WERI-Rb-1 (cell line): ENCODE results near the gene SCN9A.
"Not testable (repeated sequence)": the region's sequence is repeated elsewhere in the genome, so short reads cannot be mapped to it uniquely, and the experiment has no call there.

ENCODE experiments used
- DNase-seq: peaks from one replicate; pipeline ENCODE4 v3.0.0-alpha.2; 2020
- H3K27ac ChIP-seq: fragments of 250-450 bp; sonication (Bioruptor Pico); 2 replicates; pipeline ENCODE4 v1.5.1; 2020; ENCODE audit warnings: mild to moderate bottlenecking, moderate library complexity
- H3K27me3 ChIP-seq: fragments of 250-450 bp; sonication (Bioruptor Pico); 2 replicates; pipeline ENCODE4 v1.5.1; 2021; ENCODE audit warnings: mild to moderate bottlenecking, low read depth, moderate library complexity; ENCODE audit not compliant: insufficient read depth, severe bottlenecking
- H3K36me3 ChIP-seq: fragments of 250-450 bp; sonication (Bioruptor Pico); 2 replicates; pipeline ENCODE4 v1.5.1; 2020; ENCODE audit warnings: mild to moderate bottlenecking, moderate library complexity
- H3K4me3 ChIP-seq: 2 replicates; pipeline ENCODE4 v1.5.1; 2011; ENCODE audit warnings: low read depth, mild to moderate bottlenecking, control low read depth, low read length
- H3K9me3 ChIP-seq: fragments of 250-450 bp; sonication (Bioruptor Pico); 2 replicates; pipeline ENCODE4 v1.5.1; 2021; ENCODE audit warnings: mild to moderate bottlenecking, moderate library complexity; ENCODE audit not compliant: severe bottlenecking
- TF ChIP-seq, protein P1 (sequence below): IDR thresholded peaks from 2 replicates; pipeline ENCODE4 v1.5.1; 2011; ENCODE audit warnings: low read depth, mild to moderate bottlenecking, control low read depth, inconsistent platforms, low read length

The SCN9A gene

DNA sequence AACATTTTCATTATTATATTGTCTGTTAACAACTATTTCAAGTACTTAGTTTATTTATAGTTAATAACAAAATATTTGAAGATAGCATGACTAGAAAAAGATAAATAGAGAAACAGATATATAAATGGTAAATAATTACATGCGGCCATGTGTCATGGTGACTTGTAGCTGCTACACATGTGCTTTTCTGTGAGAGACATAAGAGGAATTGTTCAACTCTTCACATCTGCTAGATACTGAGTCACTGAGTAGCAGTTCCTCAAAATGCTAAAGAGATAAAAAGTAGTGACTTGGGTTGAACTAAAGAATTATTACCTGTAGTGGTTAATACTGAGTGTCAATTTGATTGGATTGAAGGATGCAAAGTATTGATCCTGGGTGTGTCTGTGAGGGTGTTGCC is 37.5 kb upstream of the SCN9A start:
- DNase-seq, result no peak
- Histone ChIP-seq H3K27me3 (no peaks in the 10 kb centered on the region), H3K4me3 (no peak overlapping the region), H3K27ac (no peak overlapping the region), H3K36me3 (no peaks in the 10 kb centered on the region), H3K9me3 (no peaks in the 10 kb centered on the region)
- TF ChIP-seq, protein P1, sequence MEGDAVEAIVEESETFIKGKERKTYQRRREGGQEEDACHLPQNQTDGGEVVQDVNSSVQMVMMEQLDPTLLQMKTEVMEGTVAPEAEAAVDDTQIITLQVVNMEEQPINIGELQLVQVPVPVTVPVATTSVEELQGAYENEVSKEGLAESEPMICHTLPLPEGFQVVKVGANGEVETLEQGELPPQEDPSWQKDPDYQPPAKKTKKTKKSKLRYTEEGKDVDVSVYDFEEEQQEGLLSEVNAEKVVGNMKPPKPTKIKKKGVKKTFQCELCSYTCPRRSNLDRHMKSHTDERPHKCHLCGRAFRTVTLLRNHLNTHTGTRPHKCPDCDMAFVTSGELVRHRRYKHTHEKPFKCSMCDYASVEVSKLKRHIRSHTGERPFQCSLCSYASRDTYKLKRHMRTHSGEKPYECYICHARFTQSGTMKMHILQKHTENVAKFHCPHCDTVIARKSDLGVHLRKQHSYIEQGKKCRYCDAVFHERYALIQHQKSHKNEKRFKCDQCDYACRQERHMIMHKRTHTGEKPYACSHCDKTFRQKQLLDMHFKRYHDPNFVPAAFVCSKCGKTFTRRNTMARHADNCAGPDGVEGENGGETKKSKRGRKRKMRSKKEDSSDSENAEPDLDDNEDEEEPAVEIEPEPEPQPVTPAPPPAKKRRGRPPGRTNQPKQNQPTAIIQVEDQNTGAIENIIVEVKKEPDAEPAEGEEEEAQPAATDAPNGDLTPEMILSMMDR, result no peak

DNA sequence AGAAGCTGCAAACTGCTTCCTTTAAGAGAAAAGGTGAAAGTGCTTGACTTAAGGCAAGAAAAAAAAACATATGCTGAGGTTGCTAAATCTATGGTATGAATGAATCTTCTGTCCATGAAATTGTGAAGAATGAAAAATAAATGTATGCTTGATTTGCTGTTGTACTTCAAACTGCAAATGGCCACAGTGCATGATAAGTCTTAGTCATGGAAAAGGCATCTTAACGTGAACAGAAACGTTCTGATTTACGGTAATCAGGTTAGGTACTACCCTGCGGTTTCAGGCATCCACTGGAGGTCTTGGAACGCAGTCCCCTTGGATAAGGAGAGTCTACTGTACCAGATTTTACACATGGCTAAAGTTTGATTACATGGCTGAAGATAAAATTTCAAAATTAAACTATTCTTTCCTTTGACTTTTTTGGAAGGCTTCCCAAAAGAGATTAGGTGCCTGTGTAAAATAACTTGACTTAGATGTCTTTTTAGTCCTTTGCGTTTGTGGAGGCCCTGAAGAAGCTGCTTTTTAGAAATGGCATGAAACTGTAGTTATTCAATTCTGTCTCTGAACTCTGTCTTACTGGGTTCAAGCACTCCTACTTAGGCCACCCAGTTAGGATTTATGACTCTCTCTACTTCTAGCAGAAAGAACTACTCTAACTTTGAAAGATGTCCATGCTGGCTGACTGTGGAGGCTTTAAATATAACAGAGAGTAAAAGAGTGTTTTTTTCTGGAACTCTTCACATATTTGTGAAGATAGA is 35.9 kb upstream of the SCN9A start:
- TF ChIP-seq, protein P1, result no peak
- no peaks in the 10 kb centered on the region for H3K9me3 ChIP-seq
- H3K36me3 ChIP-seq, result no peaks in the 10 kb centered on the region
- no peak overlapping the region for H3K4me3 ChIP-seq
- no peak overlapping the region for H3K27ac ChIP-seq
- no peak for DNase-seq
- H3K27me3 ChIP-seq, result no peaks in the 10 kb centered on the region

DNA sequence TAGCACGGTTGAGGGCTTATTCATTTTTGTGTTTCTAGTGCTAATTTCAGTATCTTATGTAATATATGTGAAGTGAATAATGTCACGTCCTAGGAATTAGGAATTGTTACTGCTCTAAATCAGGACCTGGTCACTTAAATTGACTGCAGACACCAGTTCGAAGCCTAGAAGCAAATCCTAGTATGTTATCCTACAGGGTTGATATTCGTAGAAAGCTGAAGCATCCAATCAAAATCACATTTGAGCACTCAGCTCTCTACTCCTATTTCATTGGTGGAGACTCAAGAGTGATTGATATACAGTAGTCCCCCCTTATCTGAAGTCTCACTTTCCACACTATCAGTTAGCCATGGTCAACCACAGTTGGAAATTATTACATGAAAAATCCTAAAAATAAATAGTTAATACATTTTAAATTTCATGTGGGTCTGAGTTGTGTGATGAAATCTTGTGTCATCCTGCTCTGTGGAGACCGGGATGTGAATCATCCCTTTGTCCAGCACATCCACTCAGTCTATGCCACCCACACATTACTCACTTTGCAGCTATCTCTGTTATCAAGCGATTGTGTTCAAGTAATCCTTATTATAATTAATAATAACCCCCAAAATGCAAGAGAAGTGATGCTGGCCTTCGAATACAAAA is 35.2 kb upstream of the SCN9A start:
- H3K27me3 ChIP-seq, result no peaks in the 10 kb centered on the region
- no peaks in the 10 kb centered on the region for H3K9me3 ChIP-seq
- no peak for DNase-seq
- TF ChIP-seq, protein P1, result no peak
- no peaks in the 10 kb centered on the region for H3K36me3 ChIP-seq
- no peak overlapping the region for H3K27ac ChIP-seq
- no peak overlapping the region for H3K4me3 ChIP-seq

DNA sequence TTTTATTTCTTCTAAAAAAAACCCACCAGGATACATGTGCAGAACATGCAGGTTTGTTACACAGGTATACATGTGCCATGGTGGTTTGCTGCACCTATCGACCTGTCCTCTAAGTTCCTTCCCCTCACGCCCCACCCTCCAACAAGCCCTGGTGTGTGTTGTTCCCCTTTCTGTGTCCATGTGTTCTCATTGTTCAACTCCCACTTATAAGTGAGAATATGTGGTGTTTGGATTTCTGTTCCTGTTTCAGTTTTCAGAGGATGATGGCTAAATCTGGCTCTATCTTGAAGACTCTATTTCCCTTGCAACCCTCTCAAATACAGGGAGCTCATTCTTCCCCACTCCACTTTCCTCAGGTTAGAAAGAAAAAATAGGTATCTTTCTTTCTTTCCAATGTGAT is 32.0 kb upstream of the SCN9A start:
- H3K27ac ChIP-seq, DNase-seq, H3K9me3 ChIP-seq, H3K36me3 ChIP-seq, H3K4me3 ChIP-seq, H3K27me3 ChIP-seq: not testable (repeated sequence)

DNA sequence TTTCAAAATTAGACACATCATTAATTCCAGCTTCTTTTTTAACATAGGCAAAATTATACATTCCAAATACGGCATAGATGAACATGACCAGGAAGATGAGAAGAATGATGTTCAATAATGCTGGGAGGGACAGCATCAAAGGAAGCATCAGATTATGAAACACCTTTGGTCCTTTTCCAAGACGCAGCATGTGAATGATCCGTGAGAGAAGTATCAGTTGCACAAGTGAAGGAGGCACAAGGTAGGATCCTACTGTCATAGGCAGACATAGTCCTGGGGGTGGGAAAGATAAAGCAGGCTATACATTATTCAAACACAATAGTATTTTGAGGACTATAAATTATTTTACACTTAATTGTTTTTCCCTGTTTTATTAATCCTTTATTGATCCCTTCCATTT is 30.6 kb upstream of the SCN9A start:
- Histone ChIP-seq H3K9me3 (no peaks in the 10 kb centered on the region), H3K27me3 (no peaks in the 10 kb centered on the region), H3K27ac (no peak overlapping the region), H3K4me3 (no peak overlapping the region), H3K36me3 (no peaks in the 10 kb centered on the region)
- TF ChIP-seq, protein P1, result no peak
- no peak for DNase-seq

DNA sequence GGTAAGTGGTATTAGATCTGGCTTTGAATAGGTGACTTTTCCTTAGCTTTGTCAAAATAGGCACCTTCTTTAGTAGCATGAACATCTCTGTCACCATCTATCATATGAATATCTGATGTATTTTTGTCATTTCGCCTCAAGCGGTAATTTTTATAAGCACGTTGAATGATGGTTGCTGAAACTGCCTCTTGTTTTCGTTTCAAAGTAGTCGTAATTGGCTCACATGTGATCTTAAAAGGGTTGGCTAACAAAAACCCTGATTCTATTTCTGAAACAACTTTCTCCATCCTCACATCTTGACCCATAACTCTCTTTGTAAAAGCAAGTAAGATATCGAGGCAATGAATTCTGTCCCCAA is 29.8 kb upstream of the SCN9A start:
- Histone ChIP-seq H3K4me3 (no peak overlapping the region), H3K27ac (no peak overlapping the region), H3K9me3 (no peaks in the 10 kb centered on the region), H3K27me3 (no peaks in the 10 kb centered on the region), H3K36me3 (no peaks in the 10 kb centered on the region)
- DNase-seq, result no peak
- TF ChIP-seq, protein P1, result no peak
